ENCODE data around the gene TEN1. TPM values are rescaled to one million over a fixed set of nuclear protein-coding genes. Genes with fewer than 3 reads are reported as not detected.

The TEN1 gene
- total and polyA plus RNA-seq, 2 of the 13 experiments (the other 11 are each of a cell fraction or from before 2014, with no cell fraction given): 18.0 to 21.3 TPM

DNA sequence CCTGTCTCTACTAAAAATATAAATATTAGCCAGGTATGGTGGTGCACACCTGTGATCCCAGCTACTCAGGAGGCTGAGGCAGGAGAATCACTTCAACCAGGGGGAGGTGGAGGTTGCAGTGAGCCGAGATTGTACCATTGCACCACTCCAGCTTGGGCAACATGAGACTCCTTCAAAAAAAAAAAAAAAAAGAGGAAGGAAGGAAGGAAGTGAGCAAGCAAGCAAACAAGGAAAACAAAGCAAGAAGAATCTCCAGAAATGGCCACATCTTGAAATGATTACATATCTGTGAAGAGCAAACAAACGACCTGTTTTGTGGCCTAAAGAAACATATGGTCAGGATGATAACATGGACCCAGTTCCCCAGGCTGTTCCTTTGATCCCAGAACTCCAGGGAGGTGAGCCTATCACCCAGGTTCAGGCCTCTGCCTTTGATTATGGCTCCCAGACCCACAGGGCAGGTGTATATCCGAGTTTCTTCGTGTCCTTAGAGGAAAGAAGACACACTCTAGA, 9.0 kb upstream of the TEN1 start (continued):
- TF ChIP-seq, protein P1, sequence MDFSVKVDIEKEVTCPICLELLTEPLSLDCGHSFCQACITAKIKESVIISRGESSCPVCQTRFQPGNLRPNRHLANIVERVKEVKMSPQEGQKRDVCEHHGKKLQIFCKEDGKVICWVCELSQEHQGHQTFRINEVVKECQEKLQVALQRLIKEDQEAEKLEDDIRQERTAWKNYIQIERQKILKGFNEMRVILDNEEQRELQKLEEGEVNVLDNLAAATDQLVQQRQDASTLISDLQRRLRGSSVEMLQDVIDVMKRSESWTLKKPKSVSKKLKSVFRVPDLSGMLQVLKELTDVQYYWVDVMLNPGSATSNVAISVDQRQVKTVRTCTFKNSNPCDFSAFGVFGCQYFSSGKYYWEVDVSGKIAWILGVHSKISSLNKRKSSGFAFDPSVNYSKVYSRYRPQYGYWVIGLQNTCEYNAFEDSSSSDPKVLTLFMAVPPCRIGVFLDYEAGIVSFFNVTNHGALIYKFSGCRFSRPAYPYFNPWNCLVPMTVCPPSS (IDR thresholded peaks at IDR 0.05): no peak
- TF ChIP-seq, protein P2, sequence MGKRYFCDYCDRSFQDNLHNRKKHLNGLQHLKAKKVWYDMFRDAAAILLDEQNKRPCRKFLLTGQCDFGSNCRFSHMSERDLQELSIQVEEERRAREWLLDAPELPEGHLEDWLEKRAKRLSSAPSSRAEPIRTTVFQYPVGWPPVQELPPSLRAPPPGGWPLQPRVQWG (CRISPR knock-in tag; IDR thresholded peaks at IDR 0.05; ENCODE audit: borderline replicate concordance, low read depth): no peak
- TF ChIP-seq, protein P3, sequence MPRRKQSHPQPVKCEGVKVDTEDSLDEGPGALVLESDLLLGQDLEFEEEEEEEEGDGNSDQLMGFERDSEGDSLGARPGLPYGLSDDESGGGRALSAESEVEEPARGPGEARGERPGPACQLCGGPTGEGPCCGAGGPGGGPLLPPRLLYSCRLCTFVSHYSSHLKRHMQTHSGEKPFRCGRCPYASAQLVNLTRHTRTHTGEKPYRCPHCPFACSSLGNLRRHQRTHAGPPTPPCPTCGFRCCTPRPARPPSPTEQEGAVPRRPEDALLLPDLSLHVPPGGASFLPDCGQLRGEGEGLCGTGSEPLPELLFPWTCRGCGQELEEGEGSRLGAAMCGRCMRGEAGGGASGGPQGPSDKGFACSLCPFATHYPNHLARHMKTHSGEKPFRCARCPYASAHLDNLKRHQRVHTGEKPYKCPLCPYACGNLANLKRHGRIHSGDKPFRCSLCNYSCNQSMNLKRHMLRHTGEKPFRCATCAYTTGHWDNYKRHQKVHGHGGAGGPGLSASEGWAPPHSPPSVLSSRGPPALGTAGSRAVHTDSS (CRISPR knock-in tag; conservative IDR thresholded peaks at IDR 0.05): no peak
- TF ChIP-seq YY1 (IDR thresholded peaks at IDR 0.05; ENCODE audit: insufficient read depth, insufficient replicate concordance, low read depth, low read length) (no peak), TCF7 (IDR thresholded peaks at IDR 0.05; ENCODE audit: low read depth) (peak; percentile 44; the same call in 1 of the 2 replicates), ZNF607 (CRISPR knock-in tag; IDR thresholded peaks at IDR 0.05; ENCODE audit: borderline replicate concordance) (0 out of 2 replicates have a peak, but pooled peaks have one; percentile 19), SIN3B (IDR thresholded peaks at IDR 0.05; ENCODE audit: low read length) (no peak), HOXD1 (CRISPR knock-in tag; IDR thresholded peaks at IDR 0.05) (no peak), BCL6 (CRISPR knock-in tag; IDR thresholded peaks at IDR 0.05) (no peak)
- TF ChIP-seq, protein P4, sequence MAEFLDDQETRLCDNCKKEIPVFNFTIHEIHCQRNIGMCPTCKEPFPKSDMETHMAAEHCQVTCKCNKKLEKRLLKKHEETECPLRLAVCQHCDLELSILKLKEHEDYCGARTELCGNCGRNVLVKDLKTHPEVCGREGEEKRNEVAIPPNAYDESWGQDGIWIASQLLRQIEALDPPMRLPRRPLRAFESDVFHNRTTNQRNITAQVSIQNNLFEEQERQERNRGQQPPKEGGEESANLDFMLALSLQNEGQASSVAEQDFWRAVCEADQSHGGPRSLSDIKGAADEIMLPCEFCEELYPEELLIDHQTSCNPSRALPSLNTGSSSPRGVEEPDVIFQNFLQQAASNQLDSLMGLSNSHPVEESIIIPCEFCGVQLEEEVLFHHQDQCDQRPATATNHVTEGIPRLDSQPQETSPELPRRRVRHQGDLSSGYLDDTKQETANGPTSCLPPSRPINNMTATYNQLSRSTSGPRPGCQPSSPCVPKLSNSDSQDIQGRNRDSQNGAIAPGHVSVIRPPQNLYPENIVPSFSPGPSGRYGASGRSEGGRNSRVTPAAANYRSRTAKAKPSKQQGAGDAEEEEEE (CRISPR knock-in tag; IDR thresholded peaks at IDR 0.05; ENCODE audit: borderline replicate concordance): no peak
- TF ChIP-seq, protein P5, sequence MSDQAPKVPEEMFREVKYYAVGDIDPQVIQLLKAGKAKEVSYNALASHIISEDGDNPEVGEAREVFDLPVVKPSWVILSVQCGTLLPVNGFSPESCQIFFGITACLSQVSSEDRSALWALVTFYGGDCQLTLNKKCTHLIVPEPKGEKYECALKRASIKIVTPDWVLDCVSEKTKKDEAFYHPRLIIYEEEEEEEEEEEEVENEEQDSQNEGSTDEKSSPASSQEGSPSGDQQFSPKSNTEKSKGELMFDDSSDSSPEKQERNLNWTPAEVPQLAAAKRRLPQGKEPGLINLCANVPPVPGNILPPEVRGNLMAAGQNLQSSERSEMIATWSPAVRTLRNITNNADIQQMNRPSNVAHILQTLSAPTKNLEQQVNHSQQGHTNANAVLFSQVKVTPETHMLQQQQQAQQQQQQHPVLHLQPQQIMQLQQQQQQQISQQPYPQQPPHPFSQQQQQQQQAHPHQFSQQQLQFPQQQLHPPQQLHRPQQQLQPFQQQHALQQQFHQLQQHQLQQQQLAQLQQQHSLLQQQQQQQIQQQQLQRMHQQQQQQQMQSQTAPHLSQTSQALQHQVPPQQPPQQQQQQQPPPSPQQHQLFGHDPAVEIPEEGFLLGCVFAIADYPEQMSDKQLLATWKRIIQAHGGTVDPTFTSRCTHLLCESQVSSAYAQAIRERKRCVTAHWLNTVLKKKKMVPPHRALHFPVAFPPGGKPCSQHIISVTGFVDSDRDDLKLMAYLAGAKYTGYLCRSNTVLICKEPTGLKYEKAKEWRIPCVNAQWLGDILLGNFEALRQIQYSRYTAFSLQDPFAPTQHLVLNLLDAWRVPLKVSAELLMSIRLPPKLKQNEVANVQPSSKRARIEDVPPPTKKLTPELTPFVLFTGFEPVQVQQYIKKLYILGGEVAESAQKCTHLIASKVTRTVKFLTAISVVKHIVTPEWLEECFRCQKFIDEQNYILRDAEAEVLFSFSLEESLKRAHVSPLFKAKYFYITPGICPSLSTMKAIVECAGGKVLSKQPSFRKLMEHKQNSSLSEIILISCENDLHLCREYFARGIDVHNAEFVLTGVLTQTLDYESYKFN (CRISPR knock-in tag; conservative IDR thresholded peaks at IDR 0.05): peak; percentile 15; the same call in 1 of the 2 replicates
- TF ChIP-seq, protein P6, sequence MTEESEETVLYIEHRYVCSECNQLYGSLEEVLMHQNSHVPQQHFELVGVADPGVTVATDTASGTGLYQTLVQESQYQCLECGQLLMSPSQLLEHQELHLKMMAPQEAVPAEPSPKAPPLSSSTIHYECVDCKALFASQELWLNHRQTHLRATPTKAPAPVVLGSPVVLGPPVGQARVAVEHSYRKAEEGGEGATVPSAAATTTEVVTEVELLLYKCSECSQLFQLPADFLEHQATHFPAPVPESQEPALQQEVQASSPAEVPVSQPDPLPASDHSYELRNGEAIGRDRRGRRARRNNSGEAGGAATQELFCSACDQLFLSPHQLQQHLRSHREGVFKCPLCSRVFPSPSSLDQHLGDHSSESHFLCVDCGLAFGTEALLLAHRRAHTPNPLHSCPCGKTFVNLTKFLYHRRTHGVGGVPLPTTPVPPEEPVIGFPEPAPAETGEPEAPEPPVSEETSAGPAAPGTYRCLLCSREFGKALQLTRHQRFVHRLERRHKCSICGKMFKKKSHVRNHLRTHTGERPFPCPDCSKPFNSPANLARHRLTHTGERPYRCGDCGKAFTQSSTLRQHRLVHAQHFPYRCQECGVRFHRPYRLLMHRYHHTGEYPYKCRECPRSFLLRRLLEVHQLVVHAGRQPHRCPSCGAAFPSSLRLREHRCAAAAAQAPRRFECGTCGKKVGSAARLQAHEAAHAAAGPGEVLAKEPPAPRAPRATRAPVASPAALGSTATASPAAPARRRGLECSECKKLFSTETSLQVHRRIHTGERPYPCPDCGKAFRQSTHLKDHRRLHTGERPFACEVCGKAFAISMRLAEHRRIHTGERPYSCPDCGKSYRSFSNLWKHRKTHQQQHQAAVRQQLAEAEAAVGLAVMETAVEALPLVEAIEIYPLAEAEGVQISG (CRISPR knock-in tag; IDR thresholded peaks at IDR 0.05): no peak
- TF ChIP-seq, protein P7, sequence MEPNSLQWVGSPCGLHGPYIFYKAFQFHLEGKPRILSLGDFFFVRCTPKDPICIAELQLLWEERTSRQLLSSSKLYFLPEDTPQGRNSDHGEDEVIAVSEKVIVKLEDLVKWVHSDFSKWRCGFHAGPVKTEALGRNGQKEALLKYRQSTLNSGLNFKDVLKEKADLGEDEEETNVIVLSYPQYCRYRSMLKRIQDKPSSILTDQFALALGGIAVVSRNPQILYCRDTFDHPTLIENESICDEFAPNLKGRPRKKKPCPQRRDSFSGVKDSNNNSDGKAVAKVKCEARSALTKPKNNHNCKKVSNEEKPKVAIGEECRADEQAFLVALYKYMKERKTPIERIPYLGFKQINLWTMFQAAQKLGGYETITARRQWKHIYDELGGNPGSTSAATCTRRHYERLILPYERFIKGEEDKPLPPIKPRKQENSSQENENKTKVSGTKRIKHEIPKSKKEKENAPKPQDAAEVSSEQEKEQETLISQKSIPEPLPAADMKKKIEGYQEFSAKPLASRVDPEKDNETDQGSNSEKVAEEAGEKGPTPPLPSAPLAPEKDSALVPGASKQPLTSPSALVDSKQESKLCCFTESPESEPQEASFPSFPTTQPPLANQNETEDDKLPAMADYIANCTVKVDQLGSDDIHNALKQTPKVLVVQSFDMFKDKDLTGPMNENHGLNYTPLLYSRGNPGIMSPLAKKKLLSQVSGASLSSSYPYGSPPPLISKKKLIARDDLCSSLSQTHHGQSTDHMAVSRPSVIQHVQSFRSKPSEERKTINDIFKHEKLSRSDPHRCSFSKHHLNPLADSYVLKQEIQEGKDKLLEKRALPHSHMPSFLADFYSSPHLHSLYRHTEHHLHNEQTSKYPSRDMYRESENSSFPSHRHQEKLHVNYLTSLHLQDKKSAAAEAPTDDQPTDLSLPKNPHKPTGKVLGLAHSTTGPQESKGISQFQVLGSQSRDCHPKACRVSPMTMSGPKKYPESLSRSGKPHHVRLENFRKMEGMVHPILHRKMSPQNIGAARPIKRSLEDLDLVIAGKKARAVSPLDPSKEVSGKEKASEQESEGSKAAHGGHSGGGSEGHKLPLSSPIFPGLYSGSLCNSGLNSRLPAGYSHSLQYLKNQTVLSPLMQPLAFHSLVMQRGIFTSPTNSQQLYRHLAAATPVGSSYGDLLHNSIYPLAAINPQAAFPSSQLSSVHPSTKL (CRISPR knock-in tag; IDR thresholded peaks at IDR 0.05): no peak

Measured in HepG2 (cell line).